Measurements from ENCODE around the gene MEGF6.

DNA sequence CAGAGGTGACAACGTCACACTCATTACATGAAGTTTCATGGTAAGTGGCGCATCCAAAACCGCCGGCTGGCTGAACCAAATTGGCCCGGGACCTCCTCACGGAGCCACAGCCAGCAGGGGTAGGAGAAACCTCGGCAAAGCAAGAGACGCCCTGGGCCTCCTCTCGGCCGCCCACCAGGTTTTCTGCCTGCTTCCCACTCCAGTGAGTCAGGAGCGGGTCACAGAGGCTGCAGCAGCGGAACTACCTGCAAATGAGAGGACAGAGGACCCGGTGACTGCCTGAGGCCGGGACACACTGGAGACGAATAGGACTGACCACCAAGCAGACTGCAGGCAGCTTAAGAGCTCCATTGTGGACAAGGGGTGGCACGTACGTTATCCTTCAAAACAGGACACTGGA lies 55.0 kb downstream of the MEGF6 start:
- TF ChIP-seq, protein P1, sequence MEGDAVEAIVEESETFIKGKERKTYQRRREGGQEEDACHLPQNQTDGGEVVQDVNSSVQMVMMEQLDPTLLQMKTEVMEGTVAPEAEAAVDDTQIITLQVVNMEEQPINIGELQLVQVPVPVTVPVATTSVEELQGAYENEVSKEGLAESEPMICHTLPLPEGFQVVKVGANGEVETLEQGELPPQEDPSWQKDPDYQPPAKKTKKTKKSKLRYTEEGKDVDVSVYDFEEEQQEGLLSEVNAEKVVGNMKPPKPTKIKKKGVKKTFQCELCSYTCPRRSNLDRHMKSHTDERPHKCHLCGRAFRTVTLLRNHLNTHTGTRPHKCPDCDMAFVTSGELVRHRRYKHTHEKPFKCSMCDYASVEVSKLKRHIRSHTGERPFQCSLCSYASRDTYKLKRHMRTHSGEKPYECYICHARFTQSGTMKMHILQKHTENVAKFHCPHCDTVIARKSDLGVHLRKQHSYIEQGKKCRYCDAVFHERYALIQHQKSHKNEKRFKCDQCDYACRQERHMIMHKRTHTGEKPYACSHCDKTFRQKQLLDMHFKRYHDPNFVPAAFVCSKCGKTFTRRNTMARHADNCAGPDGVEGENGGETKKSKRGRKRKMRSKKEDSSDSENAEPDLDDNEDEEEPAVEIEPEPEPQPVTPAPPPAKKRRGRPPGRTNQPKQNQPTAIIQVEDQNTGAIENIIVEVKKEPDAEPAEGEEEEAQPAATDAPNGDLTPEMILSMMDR (IDR thresholded peaks at IDR 0.05; ENCODE audit: extremely low read depth in 1 of 2, insufficient read depth in 1 of 2, low read depth in 1 of 2, low read length in 2 of 2) = no peak
- TF ChIP-seq POLR2AphosphoS5 (IDR thresholded peaks at IDR 0.05; ENCODE audit: insufficient read depth, low read depth, low read length) (no peak), EZH2 (IDR thresholded peaks at IDR 0.05; ENCODE audit: borderline replicate concordance, low read depth, low read length, severe bottlenecking) (no peak), MYC (IDR thresholded peaks at IDR 0.05; ENCODE audit: low read depth, low read length) (no peak), POLR2A (IDR thresholded peaks at IDR 0.05; ENCODE audit: low read depth, low read length) (no peak)
- TF ChIP-seq, protein P2, sequence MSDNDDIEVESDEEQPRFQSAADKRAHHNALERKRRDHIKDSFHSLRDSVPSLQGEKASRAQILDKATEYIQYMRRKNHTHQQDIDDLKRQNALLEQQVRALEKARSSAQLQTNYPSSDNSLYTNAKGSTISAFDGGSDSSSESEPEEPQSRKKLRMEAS (IDR thresholded peaks at IDR 0.05; ENCODE audit: insufficient read depth, insufficient read length) = no peak

Data from endothelial cell of umbilical vein (primary cell).